ENCODE results near the gene NR6A1. TPM values are rescaled to one million over a fixed set of nuclear protein-coding genes. Genes with fewer than 3 reads are reported as not detected.

NR6A1 gene
- total and polyA plus RNA-seq, 2 of the 8 experiments (the other 6 are each of a cell fraction or from before 2014, with no cell fraction given) = 93.2 to 237 TPM

- WGBS, 2 experiments (ENCODE audit: extremely low coverage in 1 of 2, insufficient coverage in 1 of 2, insufficient read length in 1 of 2, insufficient replicate concordance in 2 of 2, low coverage in 1 of 2, low lambda C conversion rate in 2 of 2, missing lambda C conversion rate in 1 of 2) = 91% methylated on average over 10 of the region's 10 CpGs; no CpG with 5 or more reads in 1 of the 2 experiments
- Histone ChIP-seq H2BK120ac (replicated peaks; ENCODE audit: low read depth, low read length) (no peak overlapping the region), H3K27me3 (replicated peaks in 1 of 4; ENCODE audit: control insufficient read depth in 3 of 4, extremely low read depth in 1 of 4, insufficient read depth in 3 of 4, low read length in 3 of 4) (no peaks in the 10 kb centered on the region), H4K20me1 (replicated peaks in 1 of 2; ENCODE audit: control insufficient read depth in 1 of 2, insufficient read depth in 2 of 2, low read length in 2 of 2) (peaks cover 0 to 2% of the 10 kb centered on the region in 2 experiments), H3K9me3 (ENCODE audit: insufficient read depth in 2 of 2, low read depth in 1 of 2, low read length in 1 of 2) (no peaks in the 10 kb centered on the region), H3K23me2 (ENCODE audit: low read depth, low read length) (no peaks in the 10 kb centered on the region), H3K36me3 (ENCODE audit: control insufficient read depth in 2 of 4, insufficient read depth in 4 of 4, low read length in 3 of 4) (peaks cover 15 to 51% (median 42%) of the 10 kb centered on the region in 4 experiments), H4K8ac (ENCODE audit: extremely low read depth, insufficient read depth, low read length) (peak overlapping the region; percentile 23; the same call in 1 of the 2 replicates), H3K4me1 (replicated peaks in 1 of 4; ENCODE audit: control insufficient read depth in 3 of 4, insufficient read depth in 4 of 4, low read length in 3 of 4) (no peaks in the 10 kb centered on the region), H2BK5ac (ENCODE audit: low read depth, low read length) (no peak overlapping the region; the same call in 1 of the 2 replicates), H4K5ac (ENCODE audit: insufficient read length, low read depth, low read length) (no peak overlapping the region), H2AFZ (ENCODE audit: low read length) (no peak overlapping the region), H3K79me2 (ENCODE audit: control insufficient read depth in 1 of 2, insufficient read depth in 2 of 2, low read length in 2 of 2) (no peaks in the 10 kb centered on the region), H3K9ac (replicated peaks in 1 of 4; ENCODE audit: extremely low read depth in 1 of 4, low read depth in 3 of 4, low read length in 3 of 4) (no peak overlapping the region), H3K56ac (replicated peaks; ENCODE audit: insufficient read length, low read depth, low read length) (no peak overlapping the region), H2BK12ac (ENCODE audit: low read depth, low read length) (no peak overlapping the region), H3K79me1 (ENCODE audit: low read depth, low read length) (no peaks in the 10 kb centered on the region), H3K4me2 (ENCODE audit: insufficient read depth in 1 of 2, low read depth in 2 of 2, low read length in 2 of 2) (no peak overlapping the region), H3K14ac (ENCODE audit: insufficient read length) (no peak overlapping the region), H3K27ac (ENCODE audit: low read depth, low read length) (no peak overlapping the region), H2BK20ac (ENCODE audit: low read length) (no peak overlapping the region), H3K4me3 (ENCODE audit: extremely low read depth in 1 of 4, insufficient read depth in 2 of 4, low read depth in 3 of 4, low read length in 4 of 4) (no peak overlapping the region), H3K4ac (replicated peaks; ENCODE audit: insufficient read length, low read depth, low read length) (no peak overlapping the region), H3K18ac (ENCODE audit: extremely low read depth, low read length) (no peak overlapping the region), H3K23ac (ENCODE audit: insufficient read length) (no peak overlapping the region), H2AK5ac (ENCODE audit: low read depth, low read length) (no peak overlapping the region), H4K91ac (replicated peaks; ENCODE audit: insufficient read length, low read length) (no peak overlapping the region), H2BK15ac (ENCODE audit: low read length) (no peak overlapping the region)
- FAIRE-seq (no peak), DNase-seq (ENCODE audit: low read depth in 1 of 2, low spot score in 2 of 2) (no peak)
- ChIA-PET POLR2A (ENCODE audit: partially characterized antibody) (no interaction called here), CTCF (ENCODE audit: partially characterized antibody) (interaction anchor here (0.7 to 9.8 kb wide), 25 partner anchors 9 to 318 kb away, joined by 3 to 234 read pairs (median 5); partner anchors contain the start of gene WDR38)
- TF ChIP-seq TAF1 (IDR thresholded peaks at IDR 0.05; ENCODE audit: low read depth, low read length) = no peak
- no peak for TF ChIP-seq RAD21 (IDR thresholded peaks at IDR 0.05 in 1 of 2, conservative IDR thresholded peaks at IDR 0.05 in 1 of 2; ENCODE audit: low read depth in 2 of 2, low read length in 2 of 2)
- no peak for TF ChIP-seq YY1 (IDR thresholded peaks at IDR 0.05; ENCODE audit: low read depth, low read length)
- no peak for TF ChIP-seq CHD2 (IDR thresholded peaks at IDR 0.05; ENCODE audit: low read length)
- no peak for TF ChIP-seq ASH2L (IDR thresholded peaks at IDR 0.05; ENCODE audit: low read length)
- no peak for TF ChIP-seq BRCA1 (IDR thresholded peaks at IDR 0.05; ENCODE audit: low read depth, low read length)
- TF ChIP-seq SP1 (IDR thresholded peaks at IDR 0.05; ENCODE audit: low read depth, low read length) = no peak
- no peak for TF ChIP-seq GABPA (IDR thresholded peaks at IDR 0.05; ENCODE audit: borderline replicate concordance, insufficient read depth, low read length)
- TF ChIP-seq JUN (IDR thresholded peaks at IDR 0.05; ENCODE audit: low read depth, low read length) = no peak
- TF ChIP-seq GTF2F1 (IDR thresholded peaks at IDR 0.05; ENCODE audit: borderline replicate concordance, low read depth, low read length) = no peak
- no peak for TF ChIP-seq RXRA (IDR thresholded peaks at IDR 0.05; ENCODE audit: insufficient read depth, low read depth, low read length)
- no peak for TF ChIP-seq CBX8 (IDR thresholded peaks at IDR 0.05; ENCODE audit: borderline replicate concordance, low read depth, low read length)
- TF ChIP-seq TBP (IDR thresholded peaks at IDR 0.05; ENCODE audit: low read depth, low read length) = no peak
- no peak for TF ChIP-seq POLR2AphosphoS5 (IDR thresholded peaks at IDR 0.05; ENCODE audit: low read depth, low read length)
- TF ChIP-seq FOSL1 (IDR thresholded peaks at IDR 0.05; ENCODE audit: insufficient read depth, low read depth, low read length) = no peak
Measured at GRCh38 chr9:124535846-124536245, 235.3 kb downstream of the NR6A1 start.

Data from H1 (cell line).